Esophagus squamous epithelium (tissue), 5 donors: ENCODE measurements around the gene NTNG2. TPM values are rescaled to one million over a fixed set of nuclear protein-coding genes. Genes with fewer than 3 reads are reported as not detected.

Source experiments
- DNase-seq: peaks from one replicate; lab custom pipeline; 2025; lab: John Stamatoyannopoulos, UW
- H3K27ac ChIP-seq, 4 donors: fragments of 200-600 bp; sonication (generic); one replicate each; pipeline ENCODE4 v1.5.1; 2016 to 2019; ENCODE audit warnings: mild to moderate bottlenecking in 1 of 4
- H3K27me3 ChIP-seq, 4 donors: fragments of 200-600 bp; sonication (generic); 1 replicate in 3 of 4; 2 replicates in 1 of 4; pipeline versions ENCODE4 v1.5.1 to v1.6.0; 2017 to 2021; ENCODE audit warnings: antibody characterized with exemption in 1 of 4
- H3K36me3 ChIP-seq, 3 donors: fragments of 200-600 bp; sonication (generic); one replicate each; pipeline ENCODE4 v1.5.1; 2016 to 2019
- H3K4me1 ChIP-seq, 3 donors: fragments of 200-600 bp; sonication (generic); one replicate each; pipeline ENCODE4 v1.5.1; 2017 to 2019
- H3K4me3 ChIP-seq, 4 donors: fragments of 200-600 bp; sonication (generic); 1 replicate in 3 of 4; 2 replicates in 1 of 4; pipeline ENCODE4 v1.5.1; 2016 to 2019; ENCODE audit warnings: mild to moderate bottlenecking in 2 of 4, moderate library complexity in 1 of 4
- H3K9me3 ChIP-seq, 3 donors: fragments of 200-600 bp; sonication (generic); one replicate each; pipeline ENCODE4 v1.5.1; 2016 to 2019
- CTCF ChIP-seq, 6 experiments: fragments of 450-650 bp in 4 of 6; fragments of 200-600 bp in 2 of 6; sonication (generic) in 2 of 6; IDR thresholded peaks; one replicate each; pipeline ENCODE4 v1.5.1; 2016 to 2019; ENCODE audit warnings: antibody characterized with exemption in 6 of 6, mild to moderate bottlenecking in 4 of 6, moderate library complexity in 4 of 6
- POLR2A ChIP-seq, 4 donors: fragments of 450-650 bp; IDR thresholded peaks; one replicate each; pipeline ENCODE4 v1.6.1; 2017; ENCODE audit warnings: antibody characterized with exemption in 4 of 4, mild to moderate bottlenecking in 4 of 4, moderate library complexity in 3 of 4
- WGBS, 2 donors: methylation state at CpG; one replicate each; pipeline ENCODE4 v1.1.5; 2018; 5-methylcytosine and 5-hydroxymethylcytosine counted together
- intact Hi-C: fragments of 100-400 bp; cut with DNase I; formaldehyde crosslinking; loops from one replicate; pipeline ENCODE4 v1.15.0; 2022
- total RNA-seq, 4 donors: library from RNA; depleted of rRNA; stranded (reverse); fragments of >200 nt; gene quantifications; one replicate each; pipeline ENCODE4 v1.1.0, GENCODE V29; 2016
- donor health status: DM: yes; HTN: yes; CAD: no.

The NTNG2 gene
- total RNA-seq, 4 donors from 2014 or later = 0.08 to 0.95 (median 0.29) TPM

GRCh38 chr9:132214027-132214622 is 52.3 kb downstream of the NTNG2 start:
- H3K9me3 ChIP-seq = no peaks in the 10 kb centered on the region
- WGBS, 2 donors = 8 to 43% methylated on average over 1 to 7 of the region's 18 CpGs
- peaks cover 0 to 7% (median 0%) of the 10 kb centered on the region in 3 donors for H3K4me1 ChIP-seq
- H3K27me3 ChIP-seq = peaks cover 0 to 52% (median 0%) of the 10 kb centered on the region in 4 donors
- intact Hi-C loops = no loop called here
- H3K4me3 ChIP-seq = no peak overlapping the region
- H3K27ac ChIP-seq = no peak overlapping the region
- TF ChIP-seq CTCF (IDR thresholded peaks at IDR 0.05) (no peak), POLR2A (IDR thresholded peaks at IDR 0.05) (no peak)
- H3K36me3 ChIP-seq = no peaks in the 10 kb centered on the region
- no peak for DNase-seq

GRCh38 chr9:132216861-132217619 is 55.2 kb downstream of the NTNG2 start:
- no peak for DNase-seq
- Histone ChIP-seq H3K27ac (no peak overlapping the region), H3K4me1 (peaks cover 0 to 7% (median 0%) of the 10 kb centered on the region in 3 donors), H3K36me3 (no peaks in the 10 kb centered on the region), H3K4me3 (no peak overlapping the region), H3K27me3 (peaks cover 0 to 45% (median 0%) of the 10 kb centered on the region in 4 donors), H3K9me3 (no peaks in the 10 kb centered on the region)
- intact Hi-C loops = no loop called here
- WGBS, 2 donors = 59 to 66% methylated on average over 10 of the region's 10 CpGs
- TF ChIP-seq CTCF (IDR thresholded peaks at IDR 0.05) (no peak), POLR2A (IDR thresholded peaks at IDR 0.05) (no peak)

- DNase-seq = no peak
These were observed 56.4 kb downstream of the NTNG2 start for GRCh38 chr9:132218208-132218607.

GRCh38 chr9:132221941-132222340 is 60.1 kb downstream of the NTNG2 start:
- 85% methylated on average over 6 of the region's 6 CpGs for WGBS, 2 donors
- intact Hi-C loops = no loop called here
- TF ChIP-seq POLR2A (IDR thresholded peaks at IDR 0.05) (no peak), CTCF (IDR thresholded peaks at IDR 0.05) (no peak)
- Histone ChIP-seq H3K4me3 (no peak overlapping the region), H3K4me1 (no peaks in the 10 kb centered on the region), H3K27ac (no peak overlapping the region), H3K9me3 (no peaks in the 10 kb centered on the region), H3K36me3 (no peaks in the 10 kb centered on the region), H3K27me3 (peaks cover 0 to 43% (median 0%) of the 10 kb centered on the region in 4 donors)
- no peak for DNase-seq

More at GRCh38 chr9:132218208-132218607, 56.4 kb downstream of the NTNG2 start:
- no peak for TF ChIP-seq POLR2A (IDR thresholded peaks at IDR 0.05)
- TF ChIP-seq CTCF (IDR thresholded peaks at IDR 0.05) = no peak
- Histone ChIP-seq H3K36me3 (no peaks in the 10 kb centered on the region), H3K4me1 (peaks cover 0 to 7% (median 0%) of the 10 kb centered on the region in 3 donors), H3K27me3 (peaks cover 0 to 49% (median 0%) of the 10 kb centered on the region in 4 donors), H3K27ac (no peak overlapping the region), H3K4me3 (no peak overlapping the region), H3K9me3 (no peaks in the 10 kb centered on the region)
- WGBS, 2 donors = 64 to 71% methylated on average over 6 to 8 of the region's 8 CpGs
- intact Hi-C loops = no loop called here

- intact Hi-C loops = no loop called here
- WGBS, 2 donors = 62 to 79% methylated on average over 3 of the region's 3 CpGs
- H3K9me3 ChIP-seq = no peaks in the 10 kb centered on the region
- no peaks in the 10 kb centered on the region for H3K4me1 ChIP-seq
- H3K27me3 ChIP-seq = peaks cover 0 to 67% (median 0%) of the 10 kb centered on the region in 4 donors
- H3K4me3 ChIP-seq = no peak overlapping the region
- TF ChIP-seq POLR2A (IDR thresholded peaks at IDR 0.05) (no peak), CTCF (IDR thresholded peaks at IDR 0.05) (no peak)
- no peaks in the 10 kb centered on the region for H3K36me3 ChIP-seq
- no peak for DNase-seq
- H3K27ac ChIP-seq = no peak overlapping the region
These were observed 62.8 kb downstream of the NTNG2 start for GRCh38 chr9:132224645-132225044.
